ENCODE data around the gene LPIN2.

LPIN2 gene

DNA sequence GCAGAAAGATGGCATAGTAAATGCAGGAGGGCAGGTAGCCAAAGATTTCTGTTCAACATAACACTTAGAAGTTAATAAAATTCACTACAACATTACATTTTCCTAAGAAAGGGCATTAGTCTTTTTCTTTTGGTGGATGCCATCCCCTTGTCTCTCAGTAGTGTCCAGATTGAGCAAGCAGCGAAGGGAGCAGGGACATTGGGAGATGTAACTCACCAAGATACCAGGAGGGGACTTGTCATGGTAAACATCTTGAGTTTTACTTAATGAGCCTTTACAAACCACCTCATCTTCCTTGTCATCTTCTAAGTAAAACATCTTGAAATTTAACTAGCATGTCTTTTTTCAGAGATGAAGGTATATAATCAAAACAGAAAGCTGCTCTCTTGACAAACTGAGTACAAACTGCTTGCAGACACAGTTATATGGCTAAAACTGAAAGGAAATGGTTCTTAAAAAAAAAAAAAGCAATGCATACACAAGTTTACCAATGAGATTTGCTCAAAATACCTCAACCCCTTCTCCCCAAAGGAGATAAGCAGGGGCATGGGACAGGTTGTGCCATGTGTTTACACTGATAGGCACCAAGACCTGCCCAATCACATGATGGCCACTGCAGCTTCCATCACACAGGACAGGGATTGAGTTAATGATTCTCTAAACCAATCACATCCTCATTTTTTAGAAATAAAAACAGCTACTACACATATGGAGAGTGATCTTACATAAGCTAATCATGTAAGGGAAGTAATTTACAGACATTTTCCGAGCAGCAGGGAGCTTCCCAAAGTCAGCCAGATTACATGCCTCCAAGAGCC, 30.3 kb downstream of the LPIN2 start:
- no peak for DNase-seq (ENCODE audit: low read depth in 2 of 2)

DNA sequence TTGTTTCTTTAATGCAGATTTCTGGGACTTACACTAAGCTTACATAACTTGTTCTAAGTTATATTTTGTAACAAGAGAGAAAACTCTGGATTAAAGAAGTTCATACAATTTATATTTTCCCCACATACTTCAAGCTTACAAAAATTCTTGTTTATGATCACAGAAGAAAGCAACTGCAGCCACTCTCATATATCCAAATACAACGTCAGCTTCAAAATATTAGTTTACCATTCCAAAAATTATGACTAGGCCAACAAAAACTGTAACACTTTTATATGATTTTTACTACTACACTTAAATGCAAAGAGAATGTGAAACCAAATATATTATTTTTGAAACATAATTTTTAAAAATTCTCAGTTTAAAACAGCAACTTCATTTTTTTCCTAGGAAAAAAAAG, 30.9 kb downstream of the LPIN2 start:
- no peak for DNase-seq (ENCODE audit: low read depth in 2 of 2)

DNA sequence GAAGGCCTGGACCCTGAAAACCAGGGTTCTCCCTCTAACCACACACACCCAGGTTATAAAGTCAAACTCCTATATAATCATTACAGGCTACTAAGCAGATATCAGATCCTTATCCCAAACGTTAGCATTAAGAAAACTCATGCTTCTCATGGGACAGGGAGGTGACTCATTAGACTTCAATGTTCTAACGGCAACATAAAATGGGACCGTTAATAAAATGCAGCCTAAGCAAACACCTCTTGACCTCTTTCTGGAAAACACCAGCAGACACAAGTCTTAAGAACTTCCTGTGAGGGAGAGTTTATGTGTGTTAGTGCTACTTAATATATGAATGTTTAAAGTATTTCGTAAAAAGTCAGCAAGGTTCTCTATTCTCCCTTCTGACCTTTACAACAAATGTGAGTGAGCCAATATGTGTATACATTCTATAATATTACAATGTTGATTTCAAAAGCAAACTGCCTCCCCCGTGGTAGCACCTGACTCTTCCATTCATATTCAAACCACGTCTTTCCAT, 31.7 kb downstream of the LPIN2 start:
- no peak for DNase-seq (ENCODE audit: low read depth in 2 of 2)

DNA sequence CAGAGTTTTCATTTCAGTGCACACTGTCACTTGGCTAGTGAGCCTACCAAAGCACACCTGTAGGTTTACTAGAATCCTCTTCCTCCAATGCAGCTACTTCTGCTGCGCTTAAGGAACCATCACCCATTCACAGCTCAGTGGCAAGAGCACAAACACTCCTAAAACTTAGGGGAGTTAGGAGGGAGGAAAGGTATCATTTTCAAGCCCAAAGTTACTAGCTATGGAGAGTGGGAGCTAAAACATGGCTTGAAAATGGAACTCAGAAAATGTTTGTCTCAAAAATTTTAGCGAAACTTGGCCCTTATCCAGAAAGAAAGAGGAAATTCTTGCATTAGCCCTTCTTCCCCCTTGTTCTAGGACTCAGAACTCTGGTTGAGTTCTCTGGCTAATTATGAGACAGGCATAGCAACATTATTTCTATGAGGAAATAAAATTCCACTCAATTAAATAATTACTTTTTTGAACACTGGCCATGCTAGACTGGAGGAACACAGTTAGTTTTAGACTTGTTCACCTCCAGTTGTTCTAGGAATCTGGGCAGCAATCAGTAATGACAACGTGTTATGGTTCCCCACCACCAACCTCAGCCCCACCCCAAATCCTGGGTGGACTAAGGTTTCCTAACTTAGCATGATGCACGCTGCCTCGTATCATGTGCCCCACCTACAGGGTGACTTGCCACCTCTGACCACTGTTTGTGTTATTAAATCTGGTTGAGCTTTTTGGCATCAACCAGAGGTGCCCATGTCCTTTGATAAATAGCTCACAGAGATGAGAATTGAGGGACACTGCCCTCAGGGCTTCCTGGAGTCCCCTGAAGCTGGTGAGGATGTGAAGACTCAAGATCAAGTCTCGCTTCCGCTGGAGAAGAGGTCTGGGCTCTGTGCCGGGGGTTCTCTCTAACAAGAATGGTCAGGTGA, 32.8 kb downstream of the LPIN2 start:
- DNase-seq (ENCODE audit: low read depth in 2 of 2) = no peak

DNA sequence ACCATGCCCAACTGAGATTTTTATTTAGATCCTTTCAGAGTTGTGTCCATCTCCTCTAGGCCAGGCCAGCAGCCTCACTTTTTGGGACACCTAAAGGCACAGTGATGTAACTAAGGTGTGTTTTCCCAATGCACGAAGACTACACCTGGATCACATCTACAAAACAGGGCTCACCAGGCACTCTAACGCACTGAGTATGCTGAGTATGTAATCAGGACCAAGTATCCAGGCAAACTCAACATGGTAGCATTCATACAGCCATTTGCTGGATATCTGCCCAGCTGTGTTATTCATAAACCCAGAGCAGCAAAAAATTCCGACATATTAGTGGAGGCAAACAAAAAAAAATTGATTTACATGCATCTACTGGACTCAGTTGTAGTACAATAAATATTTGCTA, 33.8 kb downstream of the LPIN2 start:
- DNase-seq (ENCODE audit: low read depth in 2 of 2) = no peak

DNA sequence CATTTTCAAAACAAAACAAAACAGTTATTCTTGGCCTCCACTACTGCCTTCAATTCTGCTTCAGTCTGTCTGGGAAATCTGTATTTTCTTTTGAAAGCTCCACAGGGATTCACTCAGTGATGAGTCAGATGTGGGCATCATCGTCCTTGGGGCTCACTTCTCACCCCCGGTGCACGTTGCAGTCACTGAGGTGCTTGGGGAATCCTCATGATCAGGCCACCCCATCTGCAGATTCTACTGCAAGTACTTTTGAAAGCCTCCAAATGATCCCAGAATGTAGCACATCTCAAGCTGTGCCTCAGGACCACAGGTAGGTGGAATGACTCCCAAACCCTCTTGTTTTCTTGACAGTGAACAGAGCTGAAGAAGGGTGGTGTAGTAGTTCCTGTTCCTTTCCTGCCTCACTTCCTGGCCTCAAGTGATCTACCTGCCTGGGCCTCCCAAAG, 34.3 kb downstream of the LPIN2 start:
- no peak for DNase-seq (ENCODE audit: low read depth in 2 of 2)

DNA sequence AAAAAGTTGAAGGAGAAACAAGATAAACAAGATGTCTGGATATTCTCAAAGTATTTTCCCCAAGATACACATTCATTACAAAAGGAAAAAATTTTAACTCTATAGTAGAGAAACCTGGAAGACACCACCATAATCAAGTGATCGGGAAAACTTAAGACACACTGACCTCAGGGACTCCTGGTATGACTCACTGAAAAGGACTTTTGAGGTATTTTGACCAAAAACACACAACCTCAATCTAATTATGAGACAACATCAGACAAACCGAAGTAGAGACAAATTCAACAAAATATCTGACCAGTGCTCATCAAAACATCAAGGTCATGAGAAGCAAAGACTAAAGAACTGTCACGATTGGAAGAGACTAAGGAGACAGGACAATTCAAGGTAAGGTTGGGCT, 34.7 kb downstream of the LPIN2 start:
- DNase-seq (ENCODE audit: low read depth in 2 of 2) = no peak

DNA sequence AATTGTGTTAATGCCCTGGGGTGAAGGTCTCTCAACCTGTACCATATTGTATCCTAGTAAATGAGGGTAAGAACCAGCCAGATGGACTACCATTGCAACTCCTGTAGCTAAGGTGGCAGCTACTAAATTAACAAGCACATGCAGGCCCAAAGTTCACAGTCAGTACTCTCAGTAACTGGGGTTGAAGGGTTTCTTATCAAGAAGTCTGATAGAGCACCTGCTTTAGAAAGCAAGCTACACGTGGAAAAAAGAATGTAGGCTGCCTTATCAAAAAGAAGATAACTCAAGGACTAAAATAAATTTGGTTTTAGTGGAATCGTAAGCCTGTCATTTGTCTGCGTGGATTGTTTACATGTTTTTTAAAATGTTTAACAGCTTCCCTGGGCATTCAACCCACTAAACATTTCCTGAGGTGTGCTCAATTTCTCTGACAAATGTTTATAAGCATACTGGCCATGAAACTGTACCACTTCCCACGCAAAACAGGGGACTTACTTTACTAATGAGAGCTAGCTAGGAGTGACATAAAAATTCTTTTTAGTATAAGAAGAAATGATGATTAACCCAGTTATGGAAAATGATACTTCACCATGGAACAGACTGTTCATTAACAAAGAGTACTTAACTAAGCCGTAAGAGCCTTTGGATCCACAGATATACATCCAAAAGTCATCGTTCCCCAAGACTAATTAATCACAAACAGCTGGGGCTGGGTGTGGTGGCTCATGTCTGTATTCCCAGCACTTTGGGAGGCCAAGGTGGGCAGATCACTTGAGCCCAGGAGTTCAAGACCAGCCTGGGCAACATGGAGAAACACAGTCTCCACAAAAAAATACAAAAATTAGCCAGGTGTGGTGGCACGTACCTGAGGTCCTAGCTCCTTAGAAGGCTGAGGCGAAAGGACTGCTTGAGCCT, 36.5 kb downstream of the LPIN2 start:
- no peak for DNase-seq (ENCODE audit: low read depth in 2 of 2)

DNA sequence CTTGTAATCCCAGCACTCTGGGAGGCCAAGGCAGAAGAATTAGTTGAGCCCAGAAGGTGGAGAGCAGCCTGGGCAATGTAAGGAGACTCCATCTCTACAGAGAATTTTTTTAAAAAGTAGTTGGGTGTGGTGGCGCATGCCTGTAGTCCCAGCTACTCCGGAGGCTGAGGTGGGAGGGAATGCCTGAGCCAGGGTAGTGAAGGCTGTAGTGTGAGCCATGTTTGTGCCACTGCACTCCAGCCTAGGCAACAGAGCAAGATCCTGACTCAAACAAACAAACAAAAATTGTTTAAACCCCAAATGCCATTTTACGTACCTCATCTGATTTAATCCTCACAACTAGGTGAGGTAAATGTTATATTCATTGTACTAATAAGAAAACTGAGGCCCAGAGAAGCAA, 38.2 kb downstream of the LPIN2 start:
- no peak for DNase-seq (ENCODE audit: low read depth in 2 of 2)

DNA sequence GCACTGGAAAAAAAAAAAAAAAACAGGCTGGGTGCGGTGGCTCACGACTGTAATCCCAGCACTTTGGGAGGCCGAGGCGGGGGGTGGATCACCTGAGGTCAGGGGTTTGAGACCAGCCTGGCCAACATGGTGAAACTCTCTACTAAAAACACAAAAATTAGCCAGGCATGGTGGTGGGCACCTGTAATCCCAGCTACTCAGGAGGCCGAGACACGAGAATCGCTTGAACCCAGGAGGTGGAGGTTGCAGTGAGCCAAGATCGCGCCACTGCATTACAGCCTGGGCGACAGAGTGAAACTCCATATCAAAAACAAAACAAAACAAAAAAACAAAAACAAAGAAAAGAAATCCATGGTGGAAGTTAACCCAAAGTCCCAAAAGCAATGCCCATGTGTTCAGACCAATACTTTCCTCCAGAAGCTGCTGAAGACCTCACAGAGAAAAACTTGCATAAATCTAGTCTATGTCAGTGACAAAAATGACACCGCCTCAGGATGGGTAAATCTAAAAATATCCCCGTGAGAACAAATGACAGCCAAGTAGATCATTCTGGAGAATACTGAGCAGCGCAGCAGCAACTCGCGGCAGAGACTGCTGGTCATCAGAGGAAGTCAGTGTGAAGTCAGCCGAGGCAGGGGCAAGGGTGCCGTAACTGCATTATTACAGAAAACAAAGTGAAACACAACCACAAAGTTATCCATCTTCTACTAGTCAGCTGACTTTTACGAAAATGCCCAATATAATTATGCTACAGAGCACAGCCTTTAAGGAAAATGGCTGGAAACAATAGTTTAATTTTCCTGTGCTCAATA, 41.0 kb downstream of the LPIN2 start:
- DNase-seq (ENCODE audit: low read depth in 2 of 2) = peak in 1 of 2 donors; percentile 63

DNA sequence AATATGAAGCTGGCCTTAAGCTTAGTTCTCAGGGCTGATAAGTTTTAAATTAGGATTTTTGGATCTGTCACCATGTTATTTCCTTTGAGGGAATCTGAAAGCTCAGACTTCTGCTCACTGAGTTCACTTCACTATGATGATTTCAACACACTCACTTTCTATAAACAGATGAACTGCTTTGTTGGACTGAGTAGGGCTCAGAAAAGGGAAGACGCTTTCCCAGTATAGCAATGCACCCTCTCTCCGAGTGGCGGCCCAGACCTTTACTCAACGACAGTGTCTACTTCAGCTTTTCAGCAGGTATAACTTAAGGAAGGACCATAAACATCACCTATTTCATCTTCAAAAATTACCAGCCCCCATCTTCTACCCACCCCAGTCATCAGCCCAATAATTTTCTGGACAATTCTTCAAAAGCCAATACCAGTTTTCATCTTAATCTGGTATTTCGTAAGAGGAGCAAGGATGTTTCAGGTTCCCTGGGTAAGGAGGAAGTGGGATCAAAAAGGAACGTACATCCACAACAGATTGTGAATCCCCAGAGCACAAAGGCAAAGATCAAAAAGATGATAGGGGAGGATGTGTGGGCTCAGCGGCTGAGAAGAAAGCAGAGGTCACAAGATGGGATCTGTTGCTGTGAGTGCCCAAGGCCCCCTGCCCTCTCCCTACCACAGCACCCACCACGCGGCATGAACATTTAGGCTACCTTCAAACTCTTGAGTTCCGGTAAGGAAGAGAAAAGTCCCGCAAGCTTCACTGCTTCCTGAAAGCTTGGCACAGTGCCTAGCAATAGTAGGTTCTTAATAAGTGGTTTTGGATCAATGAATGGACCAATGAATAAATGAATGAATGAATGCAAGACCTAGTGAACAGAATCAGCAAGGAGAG, 41.9 kb downstream of the LPIN2 start:
- no peak for DNase-seq (ENCODE audit: low read depth in 2 of 2)

DNA sequence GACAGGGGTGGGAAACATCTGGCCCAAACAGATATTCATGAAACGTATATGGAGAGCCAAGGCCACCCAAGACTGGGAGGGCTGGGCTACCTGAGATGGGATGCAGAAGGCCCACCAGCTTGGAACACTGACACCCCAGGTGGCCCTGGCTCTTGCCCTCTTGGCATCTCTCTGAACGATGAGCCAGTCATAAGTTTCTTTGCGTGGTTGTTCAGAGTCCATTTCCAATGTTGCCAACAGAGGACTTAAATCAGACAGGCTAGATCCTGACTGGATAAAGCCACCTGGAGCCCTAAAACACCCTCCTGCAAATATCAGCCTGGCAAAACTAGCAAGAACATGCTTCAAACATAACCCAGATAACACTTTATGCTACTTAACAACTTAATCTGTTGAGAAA, 42.6 kb downstream of the LPIN2 start:
- DNase-seq (ENCODE audit: low read depth in 2 of 2) = no peak

DNA sequence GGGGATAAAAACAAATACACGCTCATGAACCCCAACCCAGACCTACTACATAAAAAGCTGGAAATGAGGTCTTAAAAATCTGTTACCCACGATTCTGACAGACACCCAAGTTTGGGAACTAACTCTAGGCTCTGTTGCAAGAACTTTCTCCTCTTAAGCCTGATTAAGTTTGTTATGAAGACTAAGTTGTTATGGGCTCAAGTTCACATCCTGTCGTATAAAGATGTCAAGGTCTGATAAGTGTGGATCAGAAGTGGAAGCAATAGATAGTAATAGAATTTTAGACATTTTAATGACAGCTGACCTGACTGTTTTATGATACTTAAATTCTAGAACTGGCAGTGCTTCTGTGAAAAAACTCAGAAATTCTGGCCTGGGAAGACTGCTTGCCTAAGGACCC, 43.2 kb downstream of the LPIN2 start:
- DNase-seq (ENCODE audit: low read depth in 2 of 2) = no peak

DNA sequence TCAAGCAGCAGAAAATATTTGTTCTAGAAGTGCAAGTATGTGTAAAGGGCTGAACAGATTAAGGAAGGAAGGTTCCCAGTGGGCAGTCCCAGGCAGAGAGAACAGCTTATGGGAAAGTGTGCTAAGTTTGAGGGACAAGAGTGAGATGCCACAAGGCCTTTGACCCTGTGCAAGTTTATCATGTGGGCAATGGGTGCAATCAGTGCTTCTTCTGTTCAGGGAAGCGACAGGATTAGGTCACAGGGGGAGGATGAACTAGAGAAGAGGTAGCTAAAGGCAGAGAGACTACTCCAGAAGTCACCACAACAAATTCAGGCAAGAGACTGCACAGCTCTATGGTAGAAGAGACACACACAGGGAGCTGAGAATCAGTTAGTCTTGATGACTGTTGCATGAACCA, 44.3 kb downstream of the LPIN2 start:
- no peak for DNase-seq (ENCODE audit: low read depth in 2 of 2)

DNA sequence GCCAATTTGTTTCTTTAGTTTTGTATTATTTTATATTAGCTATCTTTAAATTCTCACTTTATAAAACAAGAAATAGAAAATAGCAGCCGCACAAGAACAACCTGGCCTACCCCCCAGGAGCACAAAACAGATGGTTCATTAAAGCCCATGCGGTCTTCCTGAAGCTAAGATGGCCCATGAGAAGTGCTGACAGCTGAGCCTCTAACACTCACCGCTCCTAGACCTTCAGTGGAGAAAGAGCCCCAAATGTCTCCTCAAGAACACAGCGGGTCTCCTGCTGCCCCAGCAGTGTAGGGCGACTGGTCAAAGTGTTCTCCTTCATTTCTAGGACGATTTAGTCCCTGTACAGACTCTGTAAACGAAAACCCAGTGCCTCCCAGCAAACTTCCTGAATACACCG, 45.1 kb downstream of the LPIN2 start:
- no peak for DNase-seq (ENCODE audit: low read depth in 2 of 2)

DNA sequence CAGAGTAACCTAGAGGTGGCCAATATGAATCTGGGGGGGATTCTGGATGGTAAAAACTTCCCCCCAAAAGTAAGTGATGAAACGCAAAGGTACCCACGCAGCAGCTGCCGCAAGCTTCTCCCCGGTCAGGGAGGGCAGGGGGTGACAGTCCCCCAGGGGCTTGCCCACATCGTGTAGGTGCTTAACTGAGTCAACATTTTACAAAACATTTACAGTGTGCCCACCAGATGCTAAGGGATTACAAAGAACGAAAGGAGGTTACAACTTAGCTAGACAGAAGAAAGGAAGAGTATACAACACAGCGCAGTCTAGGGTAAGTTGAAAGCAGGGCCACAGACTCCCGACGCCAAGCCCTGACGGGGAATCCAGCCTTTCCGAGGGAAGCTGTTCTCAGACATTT, 45.6 kb downstream of the LPIN2 start:
- DNase-seq (ENCODE audit: low read depth in 2 of 2) = no peak

DNA sequence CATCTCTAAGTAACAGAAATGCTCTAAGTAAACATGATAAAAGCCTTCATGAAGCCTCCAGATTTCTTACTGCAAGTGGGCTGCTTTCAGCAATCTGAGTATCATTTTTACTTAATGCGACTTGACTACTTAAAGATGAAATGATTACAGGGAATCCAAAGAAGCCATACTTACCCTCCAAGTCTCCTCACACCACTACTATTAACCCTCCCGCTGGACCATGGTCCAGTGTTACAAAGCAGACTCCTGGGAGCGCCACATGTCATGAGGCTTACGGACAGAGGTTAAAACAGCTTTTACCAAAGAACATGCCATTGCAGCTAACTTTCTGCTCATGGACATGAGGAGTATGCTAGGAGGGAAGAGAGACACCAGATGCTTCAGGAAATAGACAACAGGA, 46.4 kb downstream of the LPIN2 start:
- no peak for DNase-seq (ENCODE audit: low read depth in 2 of 2)

DNA sequence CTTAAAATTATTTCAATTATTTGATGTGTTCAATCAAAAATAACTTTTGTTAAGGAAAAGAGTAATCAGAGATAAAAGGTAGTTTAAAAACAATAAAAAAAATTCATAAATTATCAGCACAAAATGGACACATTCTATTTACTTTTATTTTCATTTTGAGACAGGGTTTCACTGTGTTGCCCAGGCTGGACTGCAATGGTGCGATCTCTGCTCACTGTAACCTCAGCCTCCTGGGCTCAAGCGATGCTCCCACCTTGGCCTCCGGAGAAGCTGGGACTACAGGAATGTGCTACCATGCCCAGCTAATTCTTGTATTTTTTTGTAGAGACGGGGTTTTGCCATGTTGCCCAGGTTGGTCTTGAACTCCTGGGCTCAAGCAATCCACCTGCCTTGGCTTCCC, 47.1 kb downstream of the LPIN2 start:
- no peak for DNase-seq (ENCODE audit: low read depth in 2 of 2)

DNA sequence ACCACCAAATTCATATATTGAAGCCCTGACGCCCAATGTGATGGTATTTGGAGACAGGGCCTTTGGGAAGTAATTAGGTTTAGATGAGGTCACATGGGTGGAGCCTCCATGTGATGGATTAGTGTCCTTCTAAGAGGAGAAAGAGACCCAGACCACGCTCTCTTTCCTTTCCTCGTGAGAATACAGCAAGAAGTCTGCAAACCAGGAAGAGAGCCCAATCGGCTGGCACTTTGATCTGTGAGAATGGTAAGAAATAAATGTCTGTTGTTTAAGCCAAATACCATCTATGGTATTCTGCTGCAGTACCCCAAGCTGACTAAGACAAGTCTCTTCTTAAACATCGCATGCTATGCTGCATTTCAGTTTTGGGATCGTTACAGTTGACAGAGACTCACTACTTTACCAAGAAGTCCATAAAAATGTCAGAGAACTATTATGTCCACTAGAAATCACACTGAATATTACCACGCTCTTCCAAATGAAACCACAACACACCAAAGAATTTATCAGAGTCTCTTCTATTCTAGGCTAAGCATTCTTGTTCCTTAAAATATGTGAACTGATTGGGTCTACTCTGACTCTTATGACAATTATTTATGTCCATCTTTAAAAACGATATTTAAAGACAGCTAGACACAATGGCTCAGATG, 48.5 kb downstream of the LPIN2 start:
- DNase-seq (ENCODE audit: low read depth in 2 of 2) = no peak
